CD14-positive monocyte (primary cell): ENCODE measurements around the gene CERK. TPM values are rescaled to one million over a fixed set of nuclear protein-coding genes. Genes with fewer than 3 reads are reported as not detected.

ENCODE experiments used
- DNase-seq, 3 donors: peaks; one replicate each; pipeline ENCODE4 v3.0.0-alpha.2; 2011 to 2022
- H2AFZ ChIP-seq: 2 replicates; pipeline ENCODE4 v1.6.0; 2012; ENCODE audit warnings: mild to moderate bottlenecking, low read depth, low read length, inconsistent platforms; ENCODE audit not compliant: insufficient read depth, poor library complexity, severe bottlenecking
- H3K27ac ChIP-seq, 2 donors: 1 replicate in 1 of 2; 2 replicates in 1 of 2; pipeline ENCODE4 v1.5.1; 2012 to 2013; ENCODE audit warnings: low read length in 2 of 2, control low read depth in 1 of 2, inconsistent platforms in 1 of 2, low read depth in 1 of 2, mild to moderate bottlenecking in 1 of 2
- H3K27me3 ChIP-seq, 2 donors: one replicate each; pipeline versions ENCODE4 v1.6.0 to v1.6.1; 2011 to 2013; ENCODE audit warnings: low read length in 2 of 2; ENCODE audit not compliant: control insufficient read depth in 2 of 2, insufficient read depth in 2 of 2
- H3K36me3 ChIP-seq, 2 donors: replicated peaks in 1 of 2; 1 replicate in 1 of 2; 2 replicates in 1 of 2; pipeline versions ENCODE4 v1.5.1 to v1.6.1; 2012 to 2013; ENCODE audit warnings: low read length in 2 of 2, control low read depth in 1 of 2, inconsistent platforms in 1 of 2, mild to moderate bottlenecking in 1 of 2; ENCODE audit not compliant: insufficient read depth in 2 of 2, control insufficient read depth in 1 of 2
- H3K4me1 ChIP-seq, 2 donors: 1 replicate in 1 of 2; 2 replicates in 1 of 2; pipeline versions ENCODE4 v1.5.1 to v1.6.1; 2012 to 2013; ENCODE audit warnings: low read length in 2 of 2, control low read depth in 1 of 2, inconsistent platforms in 1 of 2, mild to moderate bottlenecking in 1 of 2, moderate library complexity in 1 of 2; ENCODE audit not compliant: insufficient read depth in 2 of 2, control insufficient read depth in 1 of 2
- H3K4me2 ChIP-seq: replicated peaks from 2 replicates; pipeline ENCODE3; 2012; ENCODE audit warnings: low read length, moderate library complexity, mild to moderate bottlenecking; ENCODE audit not compliant: poor library complexity, severe bottlenecking; ENCODE audit errors: extremely low read depth
- H3K4me3 ChIP-seq, 3 experiments: fragments of 200-600 bp in 1 of 3; sonication (generic) in 1 of 3; replicated peaks in 1 of 3; 1 replicate in 2 of 3; 2 replicates in 1 of 3; pipeline ENCODE4 v1.5.1; 2011 to 2013; ENCODE audit warnings: low read length in 3 of 3, mild to moderate bottlenecking in 3 of 3, control low read depth in 2 of 3, low read depth in 2 of 3, inconsistent platforms in 1 of 3, moderate library complexity in 1 of 3
- H3K79me2 ChIP-seq: 2 replicates; pipeline ENCODE4 v1.6.0; 2012; ENCODE audit warnings: mild to moderate bottlenecking, control low read depth, inconsistent platforms, low read length, moderate library complexity; ENCODE audit not compliant: insufficient read depth
- H3K9ac ChIP-seq: 2 replicates; pipeline ENCODE4 v1.6.0; 2017; ENCODE audit warnings: low read length, mild to moderate bottlenecking; ENCODE audit not compliant: insufficient read depth, poor library complexity, severe bottlenecking
- H3K9me3 ChIP-seq, 2 donors: replicated peaks in 1 of 2; 1 replicate in 1 of 2; 2 replicates in 1 of 2; pipeline versions ENCODE4 v1.5.1 to v1.6.1; 2012 to 2013; ENCODE audit warnings: low read length in 2 of 2, control low read depth in 1 of 2; ENCODE audit not compliant: control insufficient read depth in 1 of 2, insufficient read depth in 1 of 2
- H4K20me1 ChIP-seq: 2 replicates; pipeline ENCODE4 v1.6.0; 2012; ENCODE audit warnings: mild to moderate bottlenecking, low read length, control low read depth, moderate library complexity; ENCODE audit not compliant: insufficient read depth
- H3K27ac Mint-ChIP-seq, 7 donors: one replicate each; pipeline ENCODE4 v1.8.0; 2020; ENCODE audit warnings: mild to moderate bottlenecking in 7 of 7, mixed read lengths in 7 of 7, moderate library complexity in 6 of 7, inconsistent platforms in 2 of 7
- H3K27me3 Mint-ChIP-seq, 3 donors: one replicate each; pipeline ENCODE4 v1.8.0; 2021 to 2022; ENCODE audit warnings: low read depth in 3 of 3, mild to moderate bottlenecking in 3 of 3, mixed read lengths in 3 of 3, moderate library complexity in 3 of 3, inconsistent platforms in 1 of 3
- H3K36me3 Mint-ChIP-seq, 2 donors: one replicate each; pipeline ENCODE4 v1.8.0; 2020; ENCODE audit warnings: mixed read lengths in 2 of 2, inconsistent platforms in 1 of 2, mild to moderate bottlenecking in 1 of 2
- H3K4me1 Mint-ChIP-seq: one replicate; pipeline ENCODE4 v1.8.0; 2020; ENCODE audit warnings: mild to moderate bottlenecking, mixed read lengths
- H3K4me3 Mint-ChIP-seq, 2 donors: one replicate each; pipeline ENCODE4 v1.8.0; 2020; ENCODE audit warnings: mild to moderate bottlenecking in 2 of 2, mixed read lengths in 2 of 2, moderate library complexity in 1 of 2
- H3K9me3 Mint-ChIP-seq, 7 donors: one replicate each; pipeline ENCODE4 v1.8.0; 2020 to 2022; ENCODE audit warnings: mixed read lengths in 7 of 7, mild to moderate bottlenecking in 6 of 7, moderate library complexity in 6 of 7, inconsistent platforms in 2 of 7
- CTCF ChIP-seq: fragments of 200-600 bp; IDR thresholded peaks from one replicate; pipeline ENCODE4 v1.8.0; 2022; ENCODE audit warnings: antibody characterized with exemption, mild to moderate bottlenecking
- WGBS: methylation state at CpG from one replicate; pipeline ENCODE4 v1.1.5; 2013; ENCODE audit warnings: missing lambda C conversion rate; ENCODE audit not compliant: insufficient coverage; 5-methylcytosine and 5-hydroxymethylcytosine counted together
- intact Hi-C, 2 donors: fragments of 100-400 bp; cut with micrococcal nuclease; formaldehyde crosslinking; loops; one replicate each; pipeline versions ENCODE4 v1.15.0 to v1.15.1; 2023
- polyA plus RNA-seq, 3 donors: library from polyadenylated mRNA; depleted of rRNA in 1 of 3; unstranded in 2 of 3; stranded (reverse) in 1 of 3; fragments of 300-500 nt in 2 of 3; fragments of >200 nt in 1 of 3; fragmentation: Illumina TruSeq in 2 of 3; gene quantifications; 1 replicate in 2 of 3; 2 replicates in 1 of 3; pipeline ENCODE4 v1.2.3, GENCODE V29; 2012 to 2021

CERK gene
- polyA plus RNA-seq, 3 donors = 22.4 to 40.2 (median 24.5) TPM

GRCh38 chr22:46664301-46664855 is 73.7 kb downstream of the CERK start:
- Histone ChIP-seq H3K4me1 (no peaks in the 10 kb centered on the region), H3K27me3 (no peaks in the 10 kb centered on the region), H3K36me3 (peaks cover 98 to 100% of the 10 kb centered on the region in 2 donors), H3K9ac (no peak overlapping the region), H3K4me3 (no peak overlapping the region), H3K27ac (no peak overlapping the region), H3K4me2 (no peak overlapping the region), H4K20me1 (peaks cover 62% of the 10 kb centered on the region), H2AFZ (no peak overlapping the region), H3K79me2 (no peaks in the 10 kb centered on the region), H3K9me3 (no peaks in the 10 kb centered on the region)
- no peaks in the 10 kb centered on the region for H3K27me3 Mint-ChIP-seq
- 98% methylated on average over 13 of the region's 13 CpGs for WGBS
- H3K4me1 Mint-ChIP-seq = no peaks in the 10 kb centered on the region
- H3K27ac Mint-ChIP-seq = no peak overlapping the region
- H3K36me3 Mint-ChIP-seq = peaks cover 69 to 94% of the 10 kb centered on the region in 2 donors
- H3K4me3 Mint-ChIP-seq = no peak overlapping the region
- no peak for DNase-seq
- no peak for TF ChIP-seq CTCF
- intact Hi-C loops = no loop called here
- no peaks in the 10 kb centered on the region for H3K9me3 Mint-ChIP-seq

DNA sequence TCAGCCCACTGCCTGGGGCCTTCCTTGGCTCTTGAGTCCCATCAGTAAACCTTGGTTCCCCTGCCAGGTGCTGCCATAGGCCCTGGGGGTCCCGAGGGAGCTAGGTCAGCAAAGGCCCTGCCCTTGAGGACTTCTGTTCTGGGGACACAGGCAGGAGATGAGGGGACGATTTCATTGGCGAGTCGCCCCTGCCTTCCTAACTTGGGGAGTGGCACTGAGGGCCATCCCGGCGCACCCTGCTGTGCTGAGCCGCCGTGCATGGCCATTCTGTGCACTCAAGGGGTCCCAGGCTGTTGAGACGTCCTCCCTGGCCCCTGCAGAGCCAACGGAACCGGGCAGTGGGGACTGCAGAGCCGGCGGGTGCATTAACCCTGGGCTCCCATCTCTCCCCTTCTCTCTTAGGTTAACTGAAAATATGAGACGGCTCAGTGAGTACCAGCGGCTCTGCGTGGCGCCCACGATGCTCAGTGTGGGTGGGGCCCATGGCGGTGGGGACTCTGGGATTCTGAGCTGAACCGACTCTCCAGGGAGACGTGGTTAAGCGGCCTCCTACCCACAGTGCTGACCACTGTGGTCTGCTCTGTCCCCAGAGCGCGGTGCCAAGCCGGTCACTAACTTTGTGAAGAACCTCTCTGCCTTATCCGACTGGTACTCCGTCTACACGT is 74.5 kb downstream of the CERK start:
- no peak overlapping the region for H3K4me3 ChIP-seq
- no peak overlapping the region for H3K27ac ChIP-seq
- intact Hi-C loops = no loop called here
- Mint-ChIP-seq H3K4me1 (no peaks in the 10 kb centered on the region), H3K36me3 (peaks cover 69 to 94% of the 10 kb centered on the region in 2 donors), H3K4me3 (no peak overlapping the region), H3K27ac (peak overlapping the region in 2 of 7 donors; percentile 50 to 78), H3K27me3 (no peaks in the 10 kb centered on the region), H3K9me3 (peaks cover 0 to 2% (median 0%) of the 10 kb centered on the region in 7 donors)
- no peak for DNase-seq
- peaks cover 70% of the 10 kb centered on the region for H4K20me1 ChIP-seq
- TF ChIP-seq CTCF = no peak
- WGBS = 96% methylated on average over 21 of the region's 28 CpGs
- H3K9me3 ChIP-seq = no peaks in the 10 kb centered on the region
- H3K4me1 ChIP-seq = no peaks in the 10 kb centered on the region
- peaks cover 96 to 100% of the 10 kb centered on the region in 2 donors for H3K36me3 ChIP-seq
- H3K9ac ChIP-seq = no peak overlapping the region
- H2AFZ ChIP-seq = no peak overlapping the region
- H3K4me2 ChIP-seq = no peak overlapping the region
- no peaks in the 10 kb centered on the region for H3K27me3 ChIP-seq
- H3K79me2 ChIP-seq = no peaks in the 10 kb centered on the region
